Transverse colon (tissue), 4 donors: ENCODE results near the gene MARCO. TPM values are rescaled to one million over a fixed set of nuclear protein-coding genes. Genes with fewer than 3 reads are reported as not detected.

Experiments
- DNase-seq: peaks from one replicate; pipeline ENCODE4 v3.0.0-alpha.2; 2019
- H3K27ac ChIP-seq, 4 donors: fragments of 200-600 bp; sonication (generic); 2 replicates each; pipeline ENCODE4 v1.5.1; 2016 to 2018; ENCODE audit warnings: inconsistent platforms in 4 of 4
- H3K27me3 ChIP-seq: fragments of 200-600 bp; sonication (generic); 2 replicates; pipeline ENCODE4 v1.5.1; 2017; ENCODE audit warnings: inconsistent platforms
- H3K36me3 ChIP-seq, 4 donors: fragments of 200-600 bp; sonication (generic); 2 replicates each; pipeline ENCODE4 v1.5.1; 2017 to 2019; ENCODE audit warnings: inconsistent platforms in 4 of 4
- H3K4me1 ChIP-seq, 4 donors: fragments of 200-600 bp; sonication (generic); 2 replicates each; pipeline ENCODE4 v1.5.1; 2017 to 2020; ENCODE audit warnings: inconsistent platforms in 4 of 4
- H3K4me3 ChIP-seq, 4 donors: fragments of 200-600 bp; sonication (generic); 1 replicate in 1 of 4; 2 replicates in 3 of 4; pipeline versions ENCODE4 v1.5.1 to v1.6.1; 2017 to 2019; ENCODE audit warnings: inconsistent platforms in 4 of 4
- H3K9me3 ChIP-seq, 2 donors: fragments of 200-600 bp; sonication (generic); 2 replicates each; pipeline ENCODE4 v1.5.1; 2017 to 2019; ENCODE audit warnings: inconsistent platforms in 2 of 2
- EP300 ChIP-seq: sonication (generic); formaldehyde crosslinking; IDR thresholded peaks from one replicate; pipeline ENCODE4 v1.6.1; 2017; ENCODE audit warnings: antibody characterized with exemption, low read depth
- POLR2A ChIP-seq: fragments of 450-650 bp; IDR thresholded peaks from one replicate; pipeline ENCODE4 v1.6.1; 2016; ENCODE audit warnings: antibody characterized with exemption, mild to moderate bottlenecking, moderate library complexity
- POLR2AphosphoS5 ChIP-seq, 3 donors: sonication (generic); formaldehyde crosslinking; IDR thresholded peaks; one replicate each; pipeline ENCODE4 v1.6.1; 2016; ENCODE audit warnings: antibody characterized with exemption in 3 of 3
- WGBS, 2 donors: methylation state at CpG; one replicate each; pipeline ENCODE4 v1.1.5; 2018; ENCODE audit warnings: low coverage in 1 of 2; 5-methylcytosine and 5-hydroxymethylcytosine counted together
- in situ Hi-C, 4 donors: fragments of 200-750 bp; cut with MboI; loops; one replicate each; pipeline versions ENCODE4 v1.15.0 to v1.15.1; 2017; ENCODE audit warnings: low sequenced_read_pairs in 3 of 4, low pct_ligation_motif_present in 1 of 4, low pct_unique_long_range_greater_than_20kb in 1 of 4
- intact Hi-C: fragments of 100-400 bp; cut with DNase I; formaldehyde crosslinking; loops from one replicate; pipeline ENCODE4 v1.15.1; 2023; ENCODE audit warnings: low total_unique reads
- total RNA-seq, 4 donors: library from RNA; depleted of rRNA; stranded (reverse); fragments of >200 nt; gene quantifications; one replicate each; pipeline ENCODE4 v1.1.0, GENCODE V29; 2016
- TF ChIP-seq, protein P1 (sequence below), 5 experiments: fragments of 200-600 bp in 3 of 5; fragments of 450-650 bp in 2 of 5; sonication (generic) in 3 of 5; IDR thresholded peaks; 1 replicate in 2 of 5; 2 replicates in 3 of 5; pipeline ENCODE4 v1.5.1; 2016 to 2017; ENCODE audit warnings: antibody characterized with exemption in 5 of 5, inconsistent platforms in 3 of 5, mild to moderate bottlenecking in 2 of 5, moderate library complexity in 1 of 5

MARCO gene
- total RNA-seq, 4 donors from 2014 or later: 1.9 to 47.0 (median 4.4) TPM

DNA sequence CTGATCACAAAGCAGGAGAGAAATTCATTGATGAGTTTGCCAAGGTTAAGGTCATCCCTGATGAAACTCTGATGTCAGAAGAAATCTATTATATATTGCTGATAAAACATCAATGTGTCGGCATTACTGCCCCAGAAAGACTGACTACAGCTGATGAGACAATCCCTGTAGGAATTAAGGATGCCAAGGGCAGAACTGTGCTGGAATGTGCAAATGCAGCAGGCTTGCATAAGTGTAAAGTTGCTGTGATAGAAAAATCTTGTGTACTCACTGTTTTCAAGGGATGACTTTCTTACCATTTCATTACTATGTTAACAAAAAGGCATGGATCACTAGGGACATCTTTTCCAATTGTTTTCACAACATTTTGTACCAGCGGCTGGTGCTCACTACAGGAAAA, 19.7 kb upstream of the MARCO start:
- WGBS, 2 donors: 88 to 90% methylated on average over 2 of the region's 2 CpGs
- in situ Hi-C loops (no loop called here), intact Hi-C loops (no loop called here)

GRCh38 chr2:118923371-118923770, 18.6 kb upstream of the MARCO start:
- no peak overlapping the region for H3K4me3 ChIP-seq
- TF ChIP-seq EP300: no peak
- no peak for TF ChIP-seq POLR2AphosphoS5 (IDR thresholded peaks at IDR 0.05)
- TF ChIP-seq POLR2A: no peak
- TF ChIP-seq, protein P1, sequence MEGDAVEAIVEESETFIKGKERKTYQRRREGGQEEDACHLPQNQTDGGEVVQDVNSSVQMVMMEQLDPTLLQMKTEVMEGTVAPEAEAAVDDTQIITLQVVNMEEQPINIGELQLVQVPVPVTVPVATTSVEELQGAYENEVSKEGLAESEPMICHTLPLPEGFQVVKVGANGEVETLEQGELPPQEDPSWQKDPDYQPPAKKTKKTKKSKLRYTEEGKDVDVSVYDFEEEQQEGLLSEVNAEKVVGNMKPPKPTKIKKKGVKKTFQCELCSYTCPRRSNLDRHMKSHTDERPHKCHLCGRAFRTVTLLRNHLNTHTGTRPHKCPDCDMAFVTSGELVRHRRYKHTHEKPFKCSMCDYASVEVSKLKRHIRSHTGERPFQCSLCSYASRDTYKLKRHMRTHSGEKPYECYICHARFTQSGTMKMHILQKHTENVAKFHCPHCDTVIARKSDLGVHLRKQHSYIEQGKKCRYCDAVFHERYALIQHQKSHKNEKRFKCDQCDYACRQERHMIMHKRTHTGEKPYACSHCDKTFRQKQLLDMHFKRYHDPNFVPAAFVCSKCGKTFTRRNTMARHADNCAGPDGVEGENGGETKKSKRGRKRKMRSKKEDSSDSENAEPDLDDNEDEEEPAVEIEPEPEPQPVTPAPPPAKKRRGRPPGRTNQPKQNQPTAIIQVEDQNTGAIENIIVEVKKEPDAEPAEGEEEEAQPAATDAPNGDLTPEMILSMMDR (IDR thresholded peaks at IDR 0.05): no peak
- H3K36me3 ChIP-seq: no peaks in the 10 kb centered on the region
- H3K9me3 ChIP-seq: no peaks in the 10 kb centered on the region
- no peaks in the 10 kb centered on the region for H3K4me1 ChIP-seq
- in situ Hi-C loops: no loop called here
- intact Hi-C loops: no loop called here
- no peak overlapping the region for H3K27ac ChIP-seq
- 35 to 83% methylated on average over 1 of the region's 1 CpG for WGBS, 2 donors
- no peaks in the 10 kb centered on the region for H3K27me3 ChIP-seq
- DNase-seq: no peak

More for the DNA sequence above, 19.7 kb upstream of the MARCO start:
- Histone ChIP-seq H3K4me3 (no peak overlapping the region), H3K36me3 (no peaks in the 10 kb centered on the region), H3K27ac (no peak overlapping the region), H3K9me3 (no peaks in the 10 kb centered on the region), H3K4me1 (no peaks in the 10 kb centered on the region), H3K27me3 (no peaks in the 10 kb centered on the region)
- no peak for DNase-seq
- TF ChIP-seq EP300 (no peak), POLR2AphosphoS5 (IDR thresholded peaks at IDR 0.05) (no peak), POLR2A (no peak)
- TF ChIP-seq, protein P1 (IDR thresholded peaks at IDR 0.05): no peak

GRCh38 chr2:118925476-118925875, 16.5 kb upstream of the MARCO start:
- TF ChIP-seq EP300: no peak
- TF ChIP-seq POLR2AphosphoS5 (IDR thresholded peaks at IDR 0.05): no peak
- TF ChIP-seq, protein P1 (IDR thresholded peaks at IDR 0.05): no peak
- TF ChIP-seq POLR2A: no peak
- no peak for DNase-seq
- Histone ChIP-seq H3K4me3 (no peak overlapping the region), H3K27ac (no peak overlapping the region), H3K9me3 (no peaks in the 10 kb centered on the region), H3K36me3 (no peaks in the 10 kb centered on the region), H3K4me1 (no peaks in the 10 kb centered on the region), H3K27me3 (no peaks in the 10 kb centered on the region)
- WGBS, 2 donors: 57 to 63% methylated on average over 4 to 5 of the region's 5 CpGs
- in situ Hi-C loops (no loop called here), intact Hi-C loops (no loop called here)

DNA sequence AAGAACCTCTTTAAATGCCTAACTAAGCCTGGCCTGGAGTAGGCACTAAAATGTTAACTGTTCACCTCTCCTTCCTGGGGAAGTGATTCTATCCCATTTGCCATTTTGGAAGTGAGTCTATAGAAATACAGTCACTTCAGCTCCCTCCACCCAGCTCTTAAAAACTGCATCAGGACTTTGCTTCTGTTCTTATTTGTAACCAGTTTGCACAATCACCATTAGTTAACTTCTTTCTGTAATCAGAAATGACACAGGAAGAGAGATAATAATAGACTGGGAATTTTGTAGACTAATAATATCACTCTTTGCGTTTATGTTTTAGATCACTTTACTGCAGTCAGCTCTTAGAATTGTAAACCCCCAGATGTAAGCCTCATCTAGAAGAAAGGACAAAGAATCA, 16.0 kb upstream of the MARCO start:
- TF ChIP-seq EP300 (no peak), POLR2AphosphoS5 (IDR thresholded peaks at IDR 0.05) (no peak), POLR2A (no peak)
- TF ChIP-seq, protein P1 (IDR thresholded peaks at IDR 0.05): no peak
- no peak for DNase-seq
- Histone ChIP-seq H3K27ac (no peak overlapping the region), H3K4me3 (no peak overlapping the region), H3K4me1 (no peaks in the 10 kb centered on the region), H3K27me3 (no peaks in the 10 kb centered on the region), H3K9me3 (no peaks in the 10 kb centered on the region), H3K36me3 (no peaks in the 10 kb centered on the region)
- WGBS, 2 donors: 74 to 100% methylated on average over 1 of the region's 1 CpG
- intact Hi-C loops: no loop called here
- in situ Hi-C loops: no loop called here
